ENCODE data around the gene KRT6A.

- TF ChIP-seq ZNF565 (CRISPR knock-in tag; conservative IDR thresholded peaks at IDR 0.05; ENCODE audit: low read depth), result no peak
- TF ChIP-seq ZFP3 (CRISPR knock-in tag; IDR thresholded peaks at IDR 0.05), result no peak
- TF ChIP-seq ZFP30 (CRISPR knock-in tag; IDR thresholded peaks at IDR 0.05), result no peak
- no peak for TF ChIP-seq PPARA (CRISPR knock-in tag; IDR thresholded peaks at IDR 0.05; ENCODE audit: borderline replicate concordance)
- TF ChIP-seq ARNTL (CRISPR knock-in tag; IDR thresholded peaks at IDR 0.05; ENCODE audit: borderline replicate concordance, low read depth), result no peak
- TF ChIP-seq PATZ1 (CRISPR knock-in tag; IDR thresholded peaks at IDR 0.05; ENCODE audit: borderline replicate concordance), result no peak
- no peak for TF ChIP-seq ZNF70 (CRISPR knock-in tag; IDR thresholded peaks at IDR 0.05)
- TF ChIP-seq CREB5 (CRISPR knock-in tag; IDR thresholded peaks at IDR 0.05; ENCODE audit: low read depth), result no peak
- TF ChIP-seq ZNF8 (CRISPR knock-in tag; IDR thresholded peaks at IDR 0.05), result no peak
- no peak for TF ChIP-seq CSDC2 (CRISPR knock-in tag; IDR thresholded peaks at IDR 0.05)
- TF ChIP-seq TCF4 (CRISPR knock-in tag; IDR thresholded peaks at IDR 0.05; ENCODE audit: borderline replicate concordance), result no peak
- no peak for TF ChIP-seq GLIS3 (CRISPR knock-in tag; IDR thresholded peaks at IDR 0.05)
Observed at GRCh38 chr12:52529417-52529816, 36.4 kb upstream of the KRT6A start.
